NCI-H748 (cell line): ENCODE measurements around the gene RNF144A.
A peak's percentile ranks its signal among the peaks of the same experiment; 100 is the strongest.

Experiments
- DNase-seq: peaks from one replicate; lab custom pipeline; 2025; ENCODE audit not compliant: unreplicated experiment; lab: John Stamatoyannopoulos, UW

RNF144A gene

GRCh38 chr2:7020059-7020458 is 102.8 kb downstream of the RNF144A start:
- no peak for DNase-seq

- no peak for DNase-seq
Observed at GRCh38 chr2:7020468-7020867, 103.3 kb downstream of the RNF144A start.

- DNase-seq, result no peak
Observed at GRCh38 chr2:7020939-7021470, 103.8 kb downstream of the RNF144A start.

GRCh38 chr2:7022492-7023385 is 105.5 kb downstream of the RNF144A start:
- no peak for DNase-seq

DNA sequence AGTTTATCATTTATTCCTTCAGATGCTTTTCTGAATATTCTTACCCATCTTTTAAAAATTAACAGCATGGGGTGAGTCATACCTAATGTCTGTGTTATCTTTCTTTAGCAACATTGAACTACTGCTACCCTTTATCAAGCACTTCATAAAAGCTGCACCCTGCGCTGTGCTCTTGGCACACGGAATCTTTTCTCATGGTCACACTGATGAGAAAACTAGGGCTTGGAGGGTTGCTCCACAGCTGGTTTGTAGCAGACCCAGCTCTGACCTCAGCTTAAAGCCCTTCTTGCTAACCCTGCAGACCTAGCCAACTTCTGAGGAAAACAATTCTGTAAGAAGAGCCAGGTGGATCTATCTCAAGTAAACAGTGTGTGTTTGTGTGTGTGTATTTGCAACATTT is 106.3 kb downstream of the RNF144A start:
- DNase-seq, result no peak

- no peak for DNase-seq
Observed at GRCh38 chr2:7024261-7024660, 107.0 kb downstream of the RNF144A start.

GRCh38 chr2:7025082-7025481 is 107.9 kb downstream of the RNF144A start:
- no peak for DNase-seq

GRCh38 chr2:7026742-7027141 is 109.5 kb downstream of the RNF144A start:
- peak; percentile 24 for DNase-seq

GRCh38 chr2:7027411-7027810 is 110.2 kb downstream of the RNF144A start:
- no peak for DNase-seq

DNA sequence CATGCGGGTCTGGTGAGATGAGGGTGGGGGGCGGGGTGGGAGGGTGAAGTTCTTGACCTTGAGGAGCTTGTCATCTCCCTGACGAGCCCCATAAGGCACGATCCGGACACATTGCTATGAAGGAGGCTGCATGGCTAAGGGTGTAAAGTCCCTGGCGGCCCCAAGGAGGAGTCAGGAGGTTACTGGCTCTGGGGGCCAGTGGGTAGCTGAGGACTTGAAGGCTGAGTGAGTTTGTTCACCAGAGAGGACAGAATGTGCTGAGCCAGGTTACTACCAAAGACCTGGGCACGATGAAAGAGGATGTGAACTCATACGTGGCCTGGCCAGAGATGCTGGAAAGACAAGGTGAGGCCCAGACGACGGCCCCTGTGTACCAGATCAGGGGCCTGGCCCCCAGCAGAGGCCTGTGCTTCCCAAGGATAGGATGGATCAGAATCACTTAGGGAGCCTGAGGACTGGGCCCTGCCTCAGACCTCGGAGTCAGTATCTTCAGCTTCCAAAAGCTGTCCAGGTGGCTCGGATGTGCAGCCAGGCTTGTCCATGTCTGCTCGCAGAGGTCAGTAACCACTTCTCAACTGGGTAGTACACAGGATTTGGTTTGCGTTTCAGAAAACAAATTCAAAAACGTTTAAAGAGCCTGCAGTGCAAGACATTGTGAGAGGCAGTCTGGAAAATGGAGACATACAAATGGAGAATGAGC is 110.9 kb downstream of the RNF144A start:
- DNase-seq, result no peak

- DNase-seq, result no peak
Observed at GRCh38 chr2:7028846-7029245, 111.6 kb downstream of the RNF144A start.

- no peak for DNase-seq
Observed at GRCh38 chr2:7029291-7030059, 112.3 kb downstream of the RNF144A start.

GRCh38 chr2:7030810-7031209 is 113.6 kb downstream of the RNF144A start:
- peak; percentile 25 for DNase-seq

GRCh38 chr2:7031547-7032245 is 114.5 kb downstream of the RNF144A start:
- DNase-seq, result peak; percentile 100

DNA sequence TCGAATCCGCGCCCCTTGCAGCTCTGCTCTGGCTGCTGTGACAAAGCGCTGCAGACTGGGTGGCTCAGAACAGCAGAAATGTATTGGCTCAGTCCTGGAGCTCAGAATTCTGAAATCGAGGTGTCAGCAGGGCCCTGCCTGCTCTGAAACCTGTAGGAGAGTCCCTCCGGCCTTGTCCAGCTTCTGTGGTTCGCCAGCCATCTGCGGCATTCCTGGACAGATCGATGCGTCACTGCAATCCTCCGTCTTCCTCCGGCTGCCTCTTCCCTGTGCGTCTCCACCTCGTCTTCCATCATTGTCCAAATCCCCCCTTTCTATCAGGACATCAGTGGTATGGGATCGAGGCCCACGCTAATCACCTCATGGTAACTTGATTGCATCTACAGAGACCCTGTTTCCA is 115.2 kb downstream of the RNF144A start:
- no peak for DNase-seq

- no peak for DNase-seq
Observed at GRCh38 chr2:7033136-7033960, 116.1 kb downstream of the RNF144A start.

GRCh38 chr2:7034303-7034702 is 117.1 kb downstream of the RNF144A start:
- no peak for DNase-seq

GRCh38 chr2:7035884-7036283 is 118.7 kb downstream of the RNF144A start:
- DNase-seq, result no peak

DNA sequence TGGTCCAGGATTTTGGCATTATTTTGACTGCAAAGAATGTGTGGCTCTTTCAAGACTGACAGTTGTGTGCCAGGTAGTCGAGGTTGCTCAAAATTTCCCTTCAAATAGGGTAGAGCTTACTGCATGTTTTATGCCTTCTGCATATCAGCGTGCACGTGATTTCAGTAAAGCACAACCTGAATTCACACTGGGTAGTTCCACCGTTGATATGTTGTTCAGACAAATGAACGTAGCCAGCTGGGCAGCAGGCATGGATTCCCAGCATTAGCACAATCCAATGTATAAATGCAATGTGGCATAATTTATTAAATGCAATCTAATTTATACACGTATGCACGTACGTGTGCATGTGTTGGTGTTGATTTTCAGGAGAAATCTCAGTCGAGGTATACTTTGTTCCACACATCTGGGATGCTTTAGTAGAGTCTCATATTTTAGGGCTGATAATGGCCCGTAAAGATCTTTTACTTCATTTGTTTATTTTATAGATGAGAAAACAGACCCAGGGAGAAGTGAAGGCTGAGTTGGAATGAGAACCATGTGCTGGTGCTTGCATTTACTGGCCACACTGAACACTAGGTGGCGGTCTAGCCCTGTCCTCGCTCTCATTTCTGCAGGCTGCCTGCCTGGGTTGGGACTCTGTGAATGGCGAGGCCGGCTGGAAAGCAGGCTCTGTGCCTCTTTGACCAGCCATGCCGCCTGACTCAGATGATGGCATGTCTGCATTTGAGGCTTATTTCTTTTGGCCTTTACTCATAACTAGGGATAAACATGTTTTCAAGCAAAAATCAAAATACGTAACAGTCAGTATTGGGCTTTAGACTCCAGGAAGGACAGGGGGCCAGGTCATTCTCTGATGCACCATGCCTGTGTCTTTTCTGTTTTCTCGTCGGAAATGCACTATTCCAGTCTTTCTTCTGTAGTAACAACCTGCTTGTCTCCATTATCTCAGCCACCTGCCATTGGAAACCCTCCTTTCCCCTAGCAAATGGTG is 120.4 kb downstream of the RNF144A start:
- DNase-seq, result peak; percentile 64
